H1 (cell line): Measurements from ENCODE around the gene HSF2. TPM values are rescaled to one million over a fixed set of nuclear protein-coding genes. Genes with fewer than 3 reads are reported as not detected.

Experiments used
- CTCF ChIA-PET: fragments of 300-600 bp; sonication (Branson Sonifier 250); formaldehyde crosslinking; loops from one replicate; lab custom pipeline; 2021; ENCODE audit not compliant: partially characterized antibody; lab: Charles Lee
- POLR2A ChIA-PET: fragments of 300-600 bp; sonication (Branson Sonifier 250); formaldehyde crosslinking; loops from one replicate; lab custom pipeline; 2021; ENCODE audit warnings: inconsistent platforms; ENCODE audit not compliant: partially characterized antibody; lab: Charles Lee
- DNase-seq, 2 experiments: peaks; one replicate each; pipeline versions ENCODE4 v3.0.0 to v3.0.0-alpha.2; 2010 to 2022; ENCODE audit warnings: low spot score in 2 of 2, low read depth in 1 of 2, mixed read lengths in 1 of 2
- FAIRE-seq: peaks from 2 replicates; lab custom pipeline; 2011; peaks lifted over from hg19 to GRCh38; lab: Jason Lieb, UNC
- H2AFZ ChIP-seq: 2 replicates; pipeline ENCODE4 v1.8.1; 2012; ENCODE audit warnings: low read length, inconsistent platforms
- H2AK5ac ChIP-seq: 2 replicates; pipeline ENCODE4 v1.6.1; 2013; ENCODE audit warnings: low read depth, low read length
- H2BK120ac ChIP-seq: replicated peaks from 2 replicates; pipeline ENCODE3; 2013; ENCODE audit warnings: low read depth, low read length, inconsistent platforms
- H2BK12ac ChIP-seq: 2 replicates; pipeline ENCODE4 v1.6.1; 2013; ENCODE audit warnings: low read depth, low read length
- H2BK15ac ChIP-seq: 2 replicates; pipeline ENCODE4 v1.6.1; 2013; ENCODE audit warnings: low read length
- H2BK20ac ChIP-seq: 2 replicates; pipeline ENCODE4 v1.6.1; 2013; ENCODE audit warnings: low read length
- H2BK5ac ChIP-seq: 2 replicates; pipeline ENCODE4 v1.6.1; 2013; ENCODE audit warnings: low read depth, low read length
- H3K14ac ChIP-seq: 2 replicates; pipeline ENCODE4 v1.6.1; 2013; ENCODE audit warnings: inconsistent platforms; ENCODE audit not compliant: insufficient read length
- H3K18ac ChIP-seq: 2 replicates; pipeline ENCODE4 v1.6.1; 2013; ENCODE audit warnings: low read length; ENCODE audit errors: extremely low read depth
- H3K23ac ChIP-seq: 2 replicates; pipeline ENCODE4 v1.6.1; 2013; ENCODE audit warnings: inconsistent platforms; ENCODE audit not compliant: insufficient read length
- H3K23me2 ChIP-seq: 2 replicates; pipeline ENCODE4 v1.6.1; 2013; ENCODE audit warnings: low read depth, low read length
- H3K27ac ChIP-seq: 2 replicates; pipeline ENCODE4 v1.6.1; 2011; ENCODE audit warnings: low read depth, low read length, inconsistent platforms
- H3K27me3 ChIP-seq, 4 experiments: replicated peaks in 1 of 4; 1 replicate in 1 of 4; 2 replicates in 3 of 4; pipeline versions ENCODE4 v1.6.1 to v1.8.1; 2011 to 2013; ENCODE audit warnings: low read length in 3 of 4, mild to moderate bottlenecking in 3 of 4, inconsistent platforms in 2 of 4, mixed read lengths in 2 of 4, moderate library complexity in 1 of 4; ENCODE audit not compliant: control insufficient read depth in 3 of 4, insufficient read depth in 3 of 4; ENCODE audit errors: extremely low read depth in 1 of 4
- H3K36me3 ChIP-seq, 4 experiments: 2 replicates each; pipeline versions ENCODE4 v1.6.1 to v1.8.1; 2011 to 2013; ENCODE audit warnings: mild to moderate bottlenecking in 4 of 4, low read length in 3 of 4, moderate library complexity in 2 of 4, control low read depth in 1 of 4, inconsistent platforms in 1 of 4; ENCODE audit not compliant: insufficient read depth in 4 of 4, control insufficient read depth in 2 of 4
- H3K4ac ChIP-seq: replicated peaks from 2 replicates; pipeline ENCODE3; 2013; ENCODE audit warnings: low read length, low read depth, mixed read lengths, inconsistent platforms; ENCODE audit not compliant: insufficient read length
- H3K4me1 ChIP-seq, 4 experiments: replicated peaks in 1 of 4; 1 replicate in 1 of 4; 2 replicates in 3 of 4; pipeline versions ENCODE4 v1.6.1 to v1.8.1; 2011 to 2013; ENCODE audit warnings: low read length in 3 of 4, inconsistent platforms in 2 of 4, mixed read lengths in 1 of 4; ENCODE audit not compliant: insufficient read depth in 4 of 4, control insufficient read depth in 3 of 4
- H3K4me2 ChIP-seq, 2 experiments: 2 replicates each; pipeline versions ENCODE4 v1.6.1 to v1.8.1; 2011 to 2013; ENCODE audit warnings: low read depth in 2 of 2, low read length in 2 of 2, control low read depth in 1 of 2, inconsistent platforms in 1 of 2, mild to moderate bottlenecking in 1 of 2; ENCODE audit not compliant: insufficient read depth in 1 of 2
- H3K4me3 ChIP-seq, 4 experiments: fragments of 200-600, 300-600 bp in 1 of 4; sonication (generic), shearing (Covaris generic), sonication (Bioruptor Twin) in 1 of 4; 2 replicates each; pipeline versions ENCODE4 v1.5.1 to v1.8.1; 2011 to 2016; ENCODE audit warnings: low read length in 4 of 4, low read depth in 3 of 4, control low read depth in 2 of 4, inconsistent platforms in 2 of 4, mild to moderate bottlenecking in 2 of 4, mixed read lengths in 1 of 4, moderate library complexity in 1 of 4; ENCODE audit not compliant: insufficient read depth in 2 of 4; ENCODE audit errors: extremely low read depth in 1 of 4
- H3K56ac ChIP-seq: replicated peaks from 2 replicates; pipeline ENCODE3; 2013; ENCODE audit warnings: low read depth, mild to moderate bottlenecking, mixed read lengths, low read length, inconsistent platforms; ENCODE audit not compliant: insufficient read length
- H3K79me1 ChIP-seq: 2 replicates; pipeline ENCODE4 v1.6.1; 2013; ENCODE audit warnings: low read depth, low read length, control low read depth
- H3K79me2 ChIP-seq, 2 experiments: 2 replicates each; pipeline versions ENCODE4 v1.6.1 to v1.8.1; 2012 to 2013; ENCODE audit warnings: low read length in 2 of 2, mild to moderate bottlenecking in 2 of 2, inconsistent platforms in 1 of 2; ENCODE audit not compliant: insufficient read depth in 2 of 2, control insufficient read depth in 1 of 2
- H3K9ac ChIP-seq, 4 experiments: replicated peaks in 1 of 4; 1 replicate in 1 of 4; 2 replicates in 3 of 4; pipeline versions ENCODE4 v1.6.1 to v1.8.1; 2011 to 2013; ENCODE audit warnings: low read depth in 3 of 4, low read length in 3 of 4, control low read depth in 2 of 4, mild to moderate bottlenecking in 2 of 4, moderate library complexity in 2 of 4, inconsistent platforms in 1 of 4; ENCODE audit errors: extremely low read depth in 1 of 4
- H3K9me3 ChIP-seq, 2 experiments: 2 replicates each; pipeline versions ENCODE4 v1.6.1 to v1.8.1; 2012 to 2013; ENCODE audit warnings: mild to moderate bottlenecking in 2 of 2, moderate library complexity in 2 of 2, control low read depth in 1 of 2, inconsistent platforms in 1 of 2, low read depth in 1 of 2, low read length in 1 of 2, mixed read lengths in 1 of 2; ENCODE audit not compliant: insufficient read depth in 2 of 2
- H4K20me1 ChIP-seq, 2 experiments: replicated peaks in 1 of 2; 2 replicates each; pipeline versions ENCODE3 to v1.8.1; 2011 to 2013; ENCODE audit warnings: inconsistent platforms in 2 of 2, low read length in 2 of 2, mild to moderate bottlenecking in 1 of 2; ENCODE audit not compliant: insufficient read depth in 2 of 2, control insufficient read depth in 1 of 2
- H4K5ac ChIP-seq: 2 replicates; pipeline ENCODE4 v1.6.1; 2013; ENCODE audit warnings: low read length, low read depth, mixed read lengths, inconsistent platforms; ENCODE audit not compliant: insufficient read length
- H4K8ac ChIP-seq: 2 replicates; pipeline ENCODE4 v1.8.0; 2013; ENCODE audit warnings: mild to moderate bottlenecking, moderate library complexity, low read length, inconsistent platforms; ENCODE audit not compliant: insufficient read depth; ENCODE audit errors: extremely low read depth
- H4K91ac ChIP-seq: replicated peaks from 2 replicates; pipeline ENCODE3; 2013; ENCODE audit warnings: low read length, mixed read lengths, inconsistent platforms; ENCODE audit not compliant: insufficient read length
- CHD2 ChIP-seq: IDR thresholded peaks from 2 replicates; pipeline ENCODE4 v1.6.1; 2012; ENCODE audit warnings: low read length, improper control_type of control experiment
- CREB1 ChIP-seq: IDR thresholded peaks from 2 replicates; pipeline ENCODE4 v1.6.1; 2012; ENCODE audit warnings: inconsistent platforms
- EZH2 ChIP-seq: fragments of 200-600 bp; sonication (generic); IDR thresholded peaks from 2 replicates; pipeline ENCODE4 v1.7.1; 2012; ENCODE audit warnings: low read depth, mild to moderate bottlenecking, moderate library complexity, low read length, inconsistent platforms; ENCODE audit not compliant: severe bottlenecking
- NANOG ChIP-seq: IDR thresholded peaks from 2 replicates; pipeline ENCODE4 v1.6.1; 2011; ENCODE audit warnings: low read length, low read depth, mild to moderate bottlenecking, inconsistent platforms; ENCODE audit not compliant: insufficient read depth, poor library complexity, severe bottlenecking
- RNF2 ChIP-seq: fragments of 200-900, 300-1000 bp; sonication (generic); IDR thresholded peaks from 2 replicates; pipeline ENCODE4 v1.7.1; 2016; ENCODE audit warnings: borderline replicate concordance, low read depth, mild to moderate bottlenecking, antibody characterized with exemption, low read length; ENCODE audit not compliant: poor library complexity, severe bottlenecking; ENCODE audit errors: missing control alignments
- RXRA ChIP-seq: IDR thresholded peaks from 2 replicates; pipeline ENCODE4 v1.6.1; 2011; ENCODE audit warnings: low read depth, mild to moderate bottlenecking, low read length, moderate library complexity; ENCODE audit not compliant: insufficient read depth
- SAP30 ChIP-seq: fragments of 300-600 bp; sonication (generic); IDR thresholded peaks from 2 replicates; pipeline ENCODE4 v1.7.1; 2012; ENCODE audit warnings: low read length, moderate library complexity, mild to moderate bottlenecking, inconsistent platforms; ENCODE audit not compliant: insufficient read depth, insufficient replicate concordance
- SIX5 ChIP-seq: IDR thresholded peaks from 2 replicates; pipeline ENCODE4 v1.6.1; 2011; ENCODE audit warnings: mild to moderate bottlenecking, low read depth, low read length
- SP4 ChIP-seq: IDR thresholded peaks from 2 replicates; pipeline ENCODE4 v1.6.1; 2012; ENCODE audit warnings: low read length, inconsistent platforms
- SRF ChIP-seq: IDR thresholded peaks from 2 replicates; pipeline ENCODE4 v1.6.1; 2011; ENCODE audit warnings: mild to moderate bottlenecking, low read depth, low read length, moderate library complexity
- WGBS, 2 experiments: shearing (Covaris generic) in 1 of 2; methylation state at CpG; one replicate each; pipeline versions ENCODE4 v1.1.6 to v1.1.7; 2013 to 2015; ENCODE audit warnings: low lambda C conversion rate in 2 of 2, mixed read lengths in 2 of 2, inconsistent platforms in 1 of 2, low coverage in 1 of 2, missing lambda C conversion rate in 1 of 2; ENCODE audit not compliant: insufficient replicate concordance in 2 of 2, insufficient coverage in 1 of 2, insufficient read length in 1 of 2; ENCODE audit errors: extremely low coverage in 1 of 2, missing lambda C conversion rate in 1 of 2; 5-methylcytosine and 5-hydroxymethylcytosine counted together
- polyA plus RNA-seq, 7 experiments: library from polyadenylated mRNA; depleted of rRNA in 3 of 7; stranded (reverse) in 5 of 7; unstranded in 2 of 7; fragments of >200 nt in 5 of 7; fragments of 200-250 nt in 2 of 7; gene quantifications; 1 replicate in 5 of 7; 2 replicates in 1 of 7; 4 replicates in 1 of 7; pipeline versions ENCODE4 v1.2.1 to v1.2.3, GENCODE V29; 2011 to 2013; ENCODE audit warnings: missing spikeins in 2 of 7, mixed read lengths in 2 of 7
- total RNA-seq: library from RNA; stranded (reverse); fragmentation: NEBNext Ultra II Directional; extraction: Animal tissue kit (Norgen Biotek cat#: 25700); gene quantifications from 2 replicates; pipeline ENCODE4 v1.2.1, GENCODE V29; 2021
- TF ChIP-seq, protein P1 (sequence below): IDR thresholded peaks from 2 replicates; pipeline ENCODE4 v1.6.1; 2012; ENCODE audit warnings: low read length, inconsistent platforms
- TF ChIP-seq, protein P2 (sequence below): IDR thresholded peaks from 2 replicates; pipeline ENCODE4 v1.6.1; 2012; ENCODE audit warnings: inconsistent platforms

Gene HSF2
- total and polyA plus RNA-seq, 2 of the 8 experiments (the other 6 are each of a cell fraction or from before 2014, with no cell fraction given): 16.3 to 18.3 TPM

DNA sequence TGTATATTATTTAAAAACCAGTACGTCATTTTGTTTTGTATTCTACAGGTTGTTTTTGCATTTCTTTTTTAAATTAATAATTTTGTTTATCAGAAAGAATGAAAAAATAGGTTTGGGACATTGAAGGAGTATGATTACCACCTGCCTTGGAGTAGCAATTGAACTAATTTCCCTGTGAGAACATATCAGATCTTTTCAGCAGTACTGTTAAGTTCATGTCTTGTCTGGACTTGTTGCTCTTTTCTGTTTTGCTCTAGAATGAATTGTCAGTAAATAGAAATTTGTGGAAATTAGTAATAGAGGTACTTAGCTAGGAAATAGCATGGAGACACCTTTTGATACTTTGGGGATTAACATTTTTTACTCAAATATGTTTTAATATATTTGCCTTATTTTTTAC, 24.3 kb downstream of the HSF2 start:
- H3K79me2 ChIP-seq: no peaks in the 10 kb centered on the region
- no peaks in the 10 kb centered on the region for H3K23me2 ChIP-seq
- FAIRE-seq: no peak
- H3K9me3 ChIP-seq: no peaks in the 10 kb centered on the region
- H2AK5ac ChIP-seq: no peak overlapping the region
- no peak overlapping the region for H2BK120ac ChIP-seq
- peaks cover 0 to 3% of the 10 kb centered on the region in 2 experiments for H4K20me1 ChIP-seq
- H4K91ac ChIP-seq: no peak overlapping the region
- H3K23ac ChIP-seq: no peak overlapping the region
- H3K4me2 ChIP-seq: no peak overlapping the region
- H3K14ac ChIP-seq: no peak overlapping the region
- no peaks in the 10 kb centered on the region for H3K4me1 ChIP-seq
- no peak overlapping the region for H2AFZ ChIP-seq
- no peak overlapping the region for H3K18ac ChIP-seq
- no peak overlapping the region for H3K56ac ChIP-seq
- H2BK20ac ChIP-seq: no peak overlapping the region
- ChIA-PET POLR2A (no interaction called here), CTCF (no interaction called here)
- H4K5ac ChIP-seq: no peak overlapping the region
- 83% methylated on average over 1 of the region's 1 CpG; no CpG with 5 or more reads in 1 of the 2 experiments for WGBS, 2 experiments
- peaks cover 0 to 45% (median 19%) of the 10 kb centered on the region in 4 experiments; a peak in 5 of 8 replicates for H3K36me3 ChIP-seq
- H3K27me3 ChIP-seq: no peaks in the 10 kb centered on the region
- DNase-seq: no peak
- H3K27ac ChIP-seq: no peak overlapping the region
- H2BK15ac ChIP-seq: no peak overlapping the region
- H2BK5ac ChIP-seq: no peak overlapping the region
- H3K4ac ChIP-seq: no peak overlapping the region
- no peak overlapping the region for H2BK12ac ChIP-seq
- no peak overlapping the region for H4K8ac ChIP-seq
- H3K9ac ChIP-seq: no peak overlapping the region
- no peaks in the 10 kb centered on the region for H3K79me1 ChIP-seq
- no peak overlapping the region for H3K4me3 ChIP-seq
- TF ChIP-seq SIX5 (no peak), RNF2 (no peak), SP4 (no peak), CHD2 (no peak), CREB1 (no peak), NANOG (no peak), SRF (no peak), EZH2 (no peak), RXRA (no peak), SAP30 (no peak)
- TF ChIP-seq, protein P1, sequence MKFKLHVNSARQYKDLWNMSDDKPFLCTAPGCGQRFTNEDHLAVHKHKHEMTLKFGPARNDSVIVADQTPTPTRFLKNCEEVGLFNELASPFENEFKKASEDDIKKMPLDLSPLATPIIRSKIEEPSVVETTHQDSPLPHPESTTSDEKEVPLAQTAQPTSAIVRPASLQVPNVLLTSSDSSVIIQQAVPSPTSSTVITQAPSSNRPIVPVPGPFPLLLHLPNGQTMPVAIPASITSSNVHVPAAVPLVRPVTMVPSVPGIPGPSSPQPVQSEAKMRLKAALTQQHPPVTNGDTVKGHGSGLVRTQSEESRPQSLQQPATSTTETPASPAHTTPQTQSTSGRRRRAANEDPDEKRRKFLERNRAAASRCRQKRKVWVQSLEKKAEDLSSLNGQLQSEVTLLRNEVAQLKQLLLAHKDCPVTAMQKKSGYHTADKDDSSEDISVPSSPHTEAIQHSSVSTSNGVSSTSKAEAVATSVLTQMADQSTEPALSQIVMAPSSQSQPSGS: no peak
- TF ChIP-seq, protein P2, sequence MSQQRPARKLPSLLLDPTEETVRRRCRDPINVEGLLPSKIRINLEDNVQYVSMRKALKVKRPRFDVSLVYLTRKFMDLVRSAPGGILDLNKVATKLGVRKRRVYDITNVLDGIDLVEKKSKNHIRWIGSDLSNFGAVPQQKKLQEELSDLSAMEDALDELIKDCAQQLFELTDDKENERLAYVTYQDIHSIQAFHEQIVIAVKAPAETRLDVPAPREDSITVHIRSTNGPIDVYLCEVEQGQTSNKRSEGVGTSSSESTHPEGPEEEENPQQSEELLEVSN: no peak
